MCF 10A (cell line): ENCODE measurements around the gene B3GNT9. TPM values are rescaled to one million over a fixed set of nuclear protein-coding genes. Genes with fewer than 3 reads are reported as not detected.
A peak's percentile ranks its signal among the peaks of the same experiment; 100 is the strongest.

Experiments
- BruUV-seq: library from RNA; stranded (reverse); fragments of 400-500 nt; replicated peaks from 2 replicates; lab custom pipeline; 2021; lab: Mats Ljungman, UMichigan
- CTCF ChIA-PET: fragments of 300-600 bp; sonication (Branson Sonifier 250); formaldehyde crosslinking; extraction: SDS; loops from one replicate; lab custom pipeline; 2021; ENCODE audit warnings: antibody characterized with exemption, inconsistent platforms; lab: Yijun Ruan, JAX
- POLR2A ChIA-PET: fragments of 300-600, 350-650 bp; sonication (Branson Sonifier 250); formaldehyde crosslinking; extraction: SDS; loops from one replicate; lab custom pipeline; 2020; ENCODE audit warnings: antibody characterized with exemption, inconsistent platforms; lab: Yijun Ruan, JAX
- DNase-seq: peaks from one replicate; pipeline ENCODE4 v3.0.0-alpha.2; 2018; ENCODE audit not compliant: unreplicated experiment
- H3K27ac Mint-ChIP-seq: one replicate; pipeline ENCODE4 v1.8.0; 2022; ENCODE audit warnings: mild to moderate bottlenecking, low read depth, mixed read lengths; ENCODE audit not compliant: unreplicated experiment
- H3K27me3 Mint-ChIP-seq: one replicate; pipeline ENCODE4 v1.8.0; 2022; ENCODE audit warnings: mixed read lengths; ENCODE audit not compliant: insufficient read depth, unreplicated experiment
- H3K36me3 Mint-ChIP-seq: one replicate; pipeline ENCODE4 v1.8.0; 2022; ENCODE audit warnings: mild to moderate bottlenecking, moderate library complexity, mixed read lengths; ENCODE audit not compliant: insufficient read depth, unreplicated experiment
- H3K4me1 Mint-ChIP-seq: one replicate; pipeline ENCODE4 v1.8.0; 2022; ENCODE audit warnings: mixed read lengths; ENCODE audit not compliant: insufficient read depth, unreplicated experiment
- H3K4me3 Mint-ChIP-seq: one replicate; pipeline ENCODE4 v1.8.0; 2022; ENCODE audit warnings: mild to moderate bottlenecking, moderate library complexity, mixed read lengths; ENCODE audit not compliant: unreplicated experiment
- H3K9me3 Mint-ChIP-seq: one replicate; pipeline ENCODE4 v1.8.0; 2022; ENCODE audit warnings: mixed read lengths; ENCODE audit not compliant: unreplicated experiment
- CTCF ChIP-seq: fragments of 200-600 bp; IDR thresholded peaks from one replicate; pipeline ENCODE4 v1.8.0; 2022; ENCODE audit warnings: antibody characterized with exemption, mild to moderate bottlenecking; ENCODE audit not compliant: unreplicated experiment
- intact Hi-C: fragments of 100-400 bp; cut with micrococcal nuclease; formaldehyde crosslinking; loops from 2 replicates; pipeline ENCODE4 v1.14.1; 2022
- total RNA-seq: library from RNA; stranded (reverse); gene quantifications from 2 replicates; pipeline ENCODE4 v1.2.3, GENCODE V29; 2022

B3GNT9 gene
- total RNA-seq, 1 experiment from 2014 or later = 0.84 TPM

DNA sequence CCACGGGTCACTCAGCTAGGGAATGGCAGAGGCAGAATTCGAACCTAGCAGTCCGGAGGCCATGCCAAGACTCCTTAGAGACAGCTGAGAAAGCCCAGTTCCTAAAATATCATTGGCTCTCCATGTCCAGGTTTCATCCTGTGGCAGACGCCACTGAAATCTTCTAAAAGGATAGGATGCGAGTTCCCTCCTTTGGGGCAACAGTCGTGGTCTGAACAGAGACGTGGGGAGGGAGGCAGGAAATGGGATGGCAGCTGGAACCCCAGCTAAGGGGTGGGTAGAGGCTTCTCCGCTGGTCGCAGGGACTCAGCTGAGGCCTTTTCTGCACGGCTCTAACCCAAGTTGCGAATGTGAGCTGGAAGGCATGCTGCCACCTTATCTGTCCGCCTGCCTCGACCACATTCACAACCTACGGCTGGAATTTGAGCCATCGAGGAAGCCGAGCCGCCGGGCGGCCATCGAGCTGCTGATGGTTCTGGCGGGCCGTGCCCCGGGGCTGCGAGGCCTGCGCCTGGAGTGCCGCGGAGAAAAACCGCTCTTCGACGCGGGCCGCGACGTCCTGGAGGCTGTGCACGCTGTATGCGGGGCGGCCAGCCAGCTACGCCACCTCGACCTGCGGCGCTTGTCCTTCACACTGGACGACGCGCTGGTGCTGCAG is 11.8 kb upstream of the B3GNT9 start:
- no peaks in the 10 kb centered on the region for H3K9me3 Mint-ChIP-seq
- peaks cover 12% of the 10 kb centered on the region for H3K36me3 Mint-ChIP-seq
- DNase-seq = no peak
- no TSS peak for BruUV-seq
- intact Hi-C loops = no loop called here
- POLR2A ChIA-PET = interaction anchor here (0.8 to 4.6 kb wide), 3 partner anchors 13 to 22 kb away, joined by 3 to 94 read pairs (median 4); partner anchors contain the start of gene MATCAP1
- no peaks in the 10 kb centered on the region for H3K27me3 Mint-ChIP-seq
- peaks cover 9% of the 10 kb centered on the region for H3K4me1 Mint-ChIP-seq
- TF ChIP-seq CTCF = no peak
- CTCF ChIA-PET = interaction anchor here (0.5 to 1.3 kb wide), 6 partner anchors 10 to 406 kb away, joined by 3 to 8 read pairs (median 3); no protein-coding TSS in a partner anchor
- no peak overlapping the region for H3K27ac Mint-ChIP-seq
- no peak overlapping the region for H3K4me3 Mint-ChIP-seq

DNA sequence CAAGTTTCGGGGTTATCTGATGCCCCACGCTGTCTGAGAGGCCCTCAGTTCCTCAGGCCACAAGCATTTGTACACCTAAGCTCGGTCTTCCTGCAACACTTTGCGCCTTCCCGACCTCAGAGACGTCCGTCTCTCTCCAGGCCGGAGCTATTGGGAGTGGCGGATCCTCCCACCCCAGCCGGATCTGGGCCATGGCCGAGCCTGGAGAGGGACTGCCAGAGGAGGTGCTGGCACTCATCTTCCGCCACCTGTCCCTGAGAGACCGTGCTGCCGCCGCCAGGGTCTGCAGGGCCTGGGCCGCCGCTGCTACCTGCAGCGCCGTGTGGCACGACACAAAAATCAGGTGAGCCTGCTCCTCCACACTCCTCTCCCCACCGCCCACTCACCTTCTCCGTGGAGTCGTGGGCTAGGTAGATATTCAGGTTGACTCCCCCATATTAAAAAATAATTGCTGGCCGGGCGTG is 10.8 kb upstream of the B3GNT9 start:
- H3K27ac Mint-ChIP-seq = no peak overlapping the region
- peaks cover 12% of the 10 kb centered on the region for H3K36me3 Mint-ChIP-seq
- no peaks in the 10 kb centered on the region for H3K27me3 Mint-ChIP-seq
- intact Hi-C loops = loop anchor here (1.0 kb wide), 1 partner anchor 9 kb away; the partner anchor contains the start of gene NOL3
- DNase-seq = no peak
- peaks cover 9% of the 10 kb centered on the region for H3K4me1 Mint-ChIP-seq
- H3K4me3 Mint-ChIP-seq = peak overlapping the region; percentile 29
- no peaks in the 10 kb centered on the region for H3K9me3 Mint-ChIP-seq
- ChIA-PET CTCF (interaction anchor here (0.6 to 2.7 kb wide), 5 partner anchors 13 to 28 kb away, joined by 3 to 10 read pairs (median 3); partner anchors contain the start of gene EXOC3L1), POLR2A (interaction anchor here (1.1 to 4.6 kb wide), 6 partner anchors 9 to 165 kb away, joined by 3 to 94 read pairs (median 4); partner anchors contain the start of gene NOL3)
- no peak for TF ChIP-seq CTCF
- no TSS peak for BruUV-seq

DNA sequence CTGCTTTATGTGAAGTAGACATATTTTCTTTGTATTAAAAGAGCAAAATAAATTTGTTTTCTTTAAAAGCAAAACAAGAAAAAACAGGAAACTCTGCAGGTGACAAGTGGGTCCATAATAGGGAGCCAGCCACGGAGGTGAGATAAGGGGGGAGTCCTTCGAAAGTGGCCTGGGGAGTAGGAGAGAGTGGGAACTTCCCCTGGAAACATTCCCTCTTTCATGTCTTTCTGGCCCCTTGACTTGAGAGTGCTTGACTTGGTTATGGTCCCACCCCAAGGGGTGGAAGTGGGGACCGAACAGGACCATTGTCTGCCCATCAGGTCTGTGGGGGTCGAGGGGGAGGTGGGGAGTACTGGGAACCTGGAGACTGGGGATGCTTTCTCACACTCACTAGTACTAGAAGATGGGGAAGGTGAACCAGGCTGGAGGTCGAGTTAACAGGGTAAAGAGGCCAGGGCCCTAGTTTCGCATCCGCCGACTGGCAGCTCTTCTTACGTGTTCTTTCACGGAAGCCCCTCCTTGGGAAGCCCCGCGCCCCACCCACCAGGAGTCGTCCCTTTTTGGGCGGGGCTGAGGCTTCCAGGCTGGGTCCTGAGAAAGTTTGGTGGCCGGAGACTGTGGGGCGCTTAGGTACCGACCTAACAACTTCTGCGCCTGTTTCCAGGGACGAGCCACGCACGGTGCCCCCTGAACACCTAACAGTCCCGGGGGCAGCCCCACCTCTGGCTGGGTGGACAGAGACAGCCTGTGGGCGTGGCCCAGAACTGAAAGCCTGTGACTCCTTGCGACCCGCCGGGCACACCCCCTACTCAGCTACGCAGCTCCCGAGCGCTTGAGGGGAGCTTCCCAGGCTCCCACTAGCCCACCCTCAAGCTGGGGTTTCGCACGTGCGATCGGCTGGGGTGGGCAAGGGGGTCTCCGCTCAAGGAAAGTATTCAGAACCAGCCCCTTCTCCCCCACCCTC is 8.1 kb upstream of the B3GNT9 start:
- peak; percentile 42 for DNase-seq
- BruUV-seq = no TSS peak
- peaks cover 9% of the 10 kb centered on the region for H3K4me1 Mint-ChIP-seq
- CTCF ChIA-PET = interaction anchor here (0.6 to 5.1 kb wide), 13 partner anchors 11 to 760 kb away, joined by 3 to 29 read pairs (median 3); partner anchors contain the start of gene NOL3
- H3K27ac Mint-ChIP-seq = no peak overlapping the region
- no peaks in the 10 kb centered on the region for H3K27me3 Mint-ChIP-seq
- no peak for TF ChIP-seq CTCF
- peaks cover 12% of the 10 kb centered on the region for H3K36me3 Mint-ChIP-seq
- POLR2A ChIA-PET = interaction anchor here (0.7 to 4.6 kb wide), 12 partner anchors 10 to 205 kb away, joined by 3 to 94 read pairs (median 4); partner anchors contain the start of genes E2F4, MATCAP1, NOL3 and PHAF1
- no peaks in the 10 kb centered on the region for H3K9me3 Mint-ChIP-seq
- H3K4me3 Mint-ChIP-seq = peak overlapping the region; percentile 84
- intact Hi-C loops = no loop called here
